ENCODE results near the gene POLD4.

POLD4 gene

DNA sequence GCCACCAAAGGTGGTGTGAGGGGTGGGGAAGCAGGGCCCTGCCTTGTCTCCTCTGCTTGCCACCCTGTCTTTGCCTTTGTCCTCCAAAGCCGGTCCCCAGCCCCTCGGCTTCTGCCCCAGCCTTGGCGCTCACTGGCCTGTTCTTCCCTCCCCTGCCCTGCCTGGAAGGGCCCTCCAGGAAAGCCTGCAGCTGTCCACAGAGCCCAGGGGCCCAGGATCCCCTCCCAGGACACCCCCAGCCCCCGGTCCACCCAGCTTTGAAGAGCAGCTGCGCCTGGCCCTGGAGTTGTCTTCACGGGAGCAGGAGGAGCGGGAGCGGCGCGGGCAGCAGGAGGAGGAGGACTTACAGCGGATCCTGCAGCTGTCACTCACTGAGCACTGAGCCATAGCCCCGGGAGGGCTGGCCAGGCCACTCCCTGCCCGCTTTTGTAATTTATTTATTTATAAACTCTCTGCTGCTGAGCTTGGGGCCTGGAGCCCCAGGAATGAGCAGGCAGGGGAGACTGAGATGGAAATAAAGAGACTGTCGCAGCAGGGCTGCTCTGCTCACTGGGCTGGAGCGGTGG lies 51.3 kb downstream of the POLD4 start:
- DNase-seq (ENCODE audit: low read depth), result peak; percentile 27
- TF ChIP-seq, protein P1, sequence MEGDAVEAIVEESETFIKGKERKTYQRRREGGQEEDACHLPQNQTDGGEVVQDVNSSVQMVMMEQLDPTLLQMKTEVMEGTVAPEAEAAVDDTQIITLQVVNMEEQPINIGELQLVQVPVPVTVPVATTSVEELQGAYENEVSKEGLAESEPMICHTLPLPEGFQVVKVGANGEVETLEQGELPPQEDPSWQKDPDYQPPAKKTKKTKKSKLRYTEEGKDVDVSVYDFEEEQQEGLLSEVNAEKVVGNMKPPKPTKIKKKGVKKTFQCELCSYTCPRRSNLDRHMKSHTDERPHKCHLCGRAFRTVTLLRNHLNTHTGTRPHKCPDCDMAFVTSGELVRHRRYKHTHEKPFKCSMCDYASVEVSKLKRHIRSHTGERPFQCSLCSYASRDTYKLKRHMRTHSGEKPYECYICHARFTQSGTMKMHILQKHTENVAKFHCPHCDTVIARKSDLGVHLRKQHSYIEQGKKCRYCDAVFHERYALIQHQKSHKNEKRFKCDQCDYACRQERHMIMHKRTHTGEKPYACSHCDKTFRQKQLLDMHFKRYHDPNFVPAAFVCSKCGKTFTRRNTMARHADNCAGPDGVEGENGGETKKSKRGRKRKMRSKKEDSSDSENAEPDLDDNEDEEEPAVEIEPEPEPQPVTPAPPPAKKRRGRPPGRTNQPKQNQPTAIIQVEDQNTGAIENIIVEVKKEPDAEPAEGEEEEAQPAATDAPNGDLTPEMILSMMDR (conservative IDR thresholded peaks at IDR 0.05; ENCODE audit: low read length), result no peak
- no peak overlapping the region for H3K4me3 ChIP-seq (ENCODE audit: low read length)

DNA sequence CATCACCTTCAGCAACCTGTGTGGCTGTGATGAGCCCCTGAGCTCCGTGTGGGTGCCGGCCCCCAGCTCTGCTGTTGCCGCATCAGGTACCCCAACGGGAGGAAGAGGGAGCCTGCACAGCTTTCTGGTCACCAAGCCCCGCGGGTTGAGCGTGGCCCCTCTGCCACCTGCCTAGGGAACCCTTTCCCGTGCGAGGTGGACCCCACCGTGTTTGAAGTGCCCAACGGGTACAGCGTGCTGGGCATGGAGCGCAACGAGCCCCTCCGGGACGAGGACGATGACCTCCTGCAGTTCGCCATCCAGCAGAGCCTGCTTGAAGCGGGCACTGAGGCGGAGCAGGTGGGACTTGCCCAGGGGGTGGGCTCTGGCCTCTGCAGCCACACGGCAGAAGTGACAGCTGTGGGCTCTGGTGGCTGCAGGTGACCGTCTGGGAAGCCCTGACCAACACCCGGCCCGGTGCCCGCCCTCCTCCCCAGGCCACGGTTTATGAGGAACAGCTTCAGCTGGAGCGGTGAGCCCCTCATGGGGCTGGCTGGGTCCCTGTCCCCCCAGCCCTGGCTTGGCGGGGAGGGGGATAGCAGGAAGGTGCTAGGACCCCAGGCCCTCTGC lies 51.9 kb downstream of the POLD4 start:
- TF ChIP-seq, protein P1 (conservative IDR thresholded peaks at IDR 0.05; ENCODE audit: low read length), result no peak
- no peak for DNase-seq (ENCODE audit: low read depth)
- H3K4me3 ChIP-seq (ENCODE audit: low read length), result no peak overlapping the region
